K562 (cell line): ENCODE results near the gene CD40. TPM values are rescaled to one million over a fixed set of nuclear protein-coding genes. Genes with fewer than 3 reads are reported as not detected.

ENCODE experiments used
- ATAC-seq: fragments of 200-7000 bp; cut with Tn5 transposase; 3 replicates; pipeline ENCODE4 v1.9.1; 2020; ENCODE audit warnings: moderate library complexity
- BruUV-seq: library from RNA; stranded (reverse); fragments of 400-500 nt; replicated peaks from 2 replicates; lab custom pipeline; 2021; lab: Mats Ljungman, UMichigan
- CTCF ChIA-PET: fragments of 300-600 bp; formaldehyde crosslinking; extraction: SDS; loops from one replicate; lab custom pipeline; 2021; ENCODE audit warnings: low intra/inter-chr PET ratio; lab: Yijun Ruan, JAX
- POLR2A ChIA-PET: fragments of 300-600, 350-650 bp; sonication (Branson Sonifier 250); formaldehyde crosslinking; extraction: SDS; loops from one replicate; lab custom pipeline; 2021; ENCODE audit warnings: antibody characterized with exemption, inconsistent platforms; lab: Yijun Ruan, JAX
- DNase-seq, 4 experiments: peaks; one replicate each; pipeline versions ENCODE4 v3.0.0 to v3.0.0-alpha.2; 2011 to 2018; ENCODE audit warnings: low spot score in 3 of 4, mixed read lengths in 3 of 4; ENCODE audit errors: extremely low read depth in 1 of 4
- FAIRE-seq: peaks from 2 replicates; lab custom pipeline; 2011; peaks lifted over from hg19 to GRCh38; lab: Jason Lieb, UNC
- H2AFZ ChIP-seq: 2 replicates; pipeline ENCODE4 v1.6.0; 2011; ENCODE audit warnings: low read depth, low read length, control low read depth, inconsistent platforms
- H3K27ac ChIP-seq: fragments of 200-600 bp; 3 replicates; pipeline ENCODE4 v1.8.0; 2011; ENCODE audit warnings: low read depth, mild to moderate bottlenecking, control low read depth, inconsistent platforms, low read length, moderate library complexity, mixed read lengths; ENCODE audit errors: extremely low read depth
- H3K27me3 ChIP-seq, 2 experiments: fragments of 300-600 bp in 1 of 2; 2 replicates in 1 of 2; 3 replicates in 1 of 2; pipeline versions ENCODE4 v1.6.0 to v1.8.0; 2011; ENCODE audit warnings: inconsistent platforms in 2 of 2, low read length in 2 of 2, mild to moderate bottlenecking in 1 of 2, mixed read lengths in 1 of 2, moderate library complexity in 1 of 2; ENCODE audit not compliant: control insufficient read depth in 2 of 2, insufficient read depth in 2 of 2
- H3K36me3 ChIP-seq: fragments of 300-600 bp; 3 replicates; pipeline ENCODE4 v1.8.0; 2011; ENCODE audit warnings: mild to moderate bottlenecking, low read length, inconsistent platforms; ENCODE audit not compliant: control insufficient read depth, insufficient read depth
- H3K4me1 ChIP-seq, 2 experiments: fragments of 200-600 bp in 1 of 2; replicated peaks in 1 of 2; 2 replicates in 1 of 2; 3 replicates in 1 of 2; pipeline versions ENCODE4 v1.5.1 to v1.8.0; 2011; ENCODE audit warnings: inconsistent platforms in 2 of 2, low read length in 2 of 2, mild to moderate bottlenecking in 1 of 2, mixed read lengths in 1 of 2, moderate library complexity in 1 of 2; ENCODE audit not compliant: control insufficient read depth in 2 of 2, insufficient read depth in 2 of 2
- H3K4me2 ChIP-seq: 2 replicates; pipeline ENCODE4 v1.6.1; 2011; ENCODE audit warnings: low read length, control low read depth, inconsistent platforms, mixed read lengths; ENCODE audit not compliant: insufficient read depth
- H3K4me3 ChIP-seq: fragments of 200-600 bp; sonication (generic), shearing (Covaris generic); 2 replicates; pipeline ENCODE4 v1.5.1; 2016; ENCODE audit warnings: control low read depth, inconsistent platforms
- H3K79me2 ChIP-seq: fragments of 200-600 bp; 3 replicates; pipeline ENCODE4 v1.8.0; 2011; ENCODE audit warnings: low read length, inconsistent platforms; ENCODE audit not compliant: control insufficient read depth, insufficient read depth
- H3K9ac ChIP-seq, 2 experiments: 2 replicates each; pipeline versions ENCODE4 v1.6.0 to v1.6.1; 2011; ENCODE audit warnings: low read depth in 2 of 2, low read length in 2 of 2, control low read depth in 1 of 2, inconsistent platforms in 1 of 2, mild to moderate bottlenecking in 1 of 2, mixed read lengths in 1 of 2; ENCODE audit not compliant: insufficient read depth in 1 of 2
- H3K9me1 ChIP-seq: one replicate; pipeline ENCODE4 v1.6.0; 2011; ENCODE audit warnings: inconsistent platforms, mild to moderate bottlenecking, low read length, moderate library complexity; ENCODE audit not compliant: control insufficient read depth, insufficient read depth
- H3K9me3 ChIP-seq: replicated peaks from 2 replicates; pipeline ENCODE4 v1.5.1; 2011; ENCODE audit warnings: low read depth, low read length, inconsistent platforms; ENCODE audit not compliant: control insufficient read depth, insufficient read depth
- H4K20me1 ChIP-seq: replicated peaks from 2 replicates; pipeline ENCODE4 v1.6.1; 2011; ENCODE audit warnings: low read length, inconsistent platforms, mixed read lengths; ENCODE audit not compliant: control insufficient read depth, insufficient read depth
- ARID1B ChIP-seq: fragments of 450-650 bp; IDR thresholded peaks from 2 replicates; pipeline ENCODE4 v1.6.1; 2016; ENCODE audit warnings: antibody characterized with exemption, mild to moderate bottlenecking, inconsistent platforms
- ARID4B ChIP-seq: sonication (generic); formaldehyde crosslinking; IDR thresholded peaks from 2 replicates; pipeline ENCODE4 v1.8.0; 2022; ENCODE audit warnings: mild to moderate bottlenecking, missing genetic modification reagents
- BACH1 ChIP-seq: fragments of 200-800 bp; sonication (Bioruptor generic); IDR thresholded peaks from 2 replicates; pipeline ENCODE4 v1.6.1; 2016; ENCODE audit warnings: missing genetic modification characterization, missing compliant biosample characterization
- BHLHE40 ChIP-seq: IDR thresholded peaks from 2 replicates; pipeline ENCODE4 v1.6.1; 2011; ENCODE audit warnings: low read length, improper control_type of control experiment
- CREB3 ChIP-seq: fragments of 450-650 bp; conservative IDR thresholded peaks from 2 replicates; pipeline ENCODE4 v1.6.1; 2016; ENCODE audit warnings: missing genetic modification characterization, low read depth, mild to moderate bottlenecking, missing compliant biosample characterization, moderate library complexity
- GTF2A2 ChIP-seq: IDR thresholded peaks from 2 replicates; pipeline ENCODE4 v1.6.1; 2016; ENCODE audit warnings: mild to moderate bottlenecking, missing genetic modification characterization, missing compliant biosample characterization
- HDAC3 ChIP-seq: fragments of 450-650 bp; IDR thresholded peaks from 2 replicates; pipeline ENCODE4 v1.6.1; 2018; ENCODE audit warnings: borderline replicate concordance, mild to moderate bottlenecking, moderate library complexity; ENCODE audit not compliant: partially characterized antibody
- JUNB ChIP-seq: fragments of 450-650 bp; formaldehyde crosslinking; conservative IDR thresholded peaks from 2 replicates; pipeline ENCODE4 v1.4.0; 2020; ENCODE audit warnings: mild to moderate bottlenecking
- MLX ChIP-seq, 2 experiments: fragments of 450-650 bp in 1 of 2; sonication (generic) in 1 of 2; formaldehyde crosslinking; conservative IDR thresholded peaks; 2 replicates each; pipeline versions ENCODE4 v1.4.0 to v1.8.1; 2020 to 2022; ENCODE audit warnings: mild to moderate bottlenecking in 1 of 2, missing genetic modification reagents in 1 of 2
- MXI1 ChIP-seq: IDR thresholded peaks from 2 replicates; pipeline ENCODE4 v1.6.1; 2011; ENCODE audit warnings: low read depth, mild to moderate bottlenecking, improper control_type of control experiment, low read length
- NELFE ChIP-seq: IDR thresholded peaks from 2 replicates; pipeline ENCODE4 v1.6.1; 2011; ENCODE audit warnings: mild to moderate bottlenecking; ENCODE audit not compliant: insufficient read depth, insufficient read length
- PHF8 ChIP-seq: fragments of 200-600 bp; sonication (generic); IDR thresholded peaks from 2 replicates; pipeline ENCODE4 v1.6.1; 2012; ENCODE audit warnings: mixed run types, mild to moderate bottlenecking, inconsistent platforms, low read length, moderate library complexity, borderline replicate concordance
- POLR2A ChIP-seq: fragments of 450-650 bp; conservative IDR thresholded peaks from 2 replicates; pipeline ENCODE4 v1.6.1; 2016
- PPARD ChIP-seq: fragments of 250-450 bp; sonication (Bioruptor Pico); IDR thresholded peaks from 2 replicates; pipeline ENCODE4 v1.8.0; 2022; ENCODE audit warnings: inconsistent platforms, mild to moderate bottlenecking, moderate library complexity
- TAF1 ChIP-seq: IDR thresholded peaks from 2 replicates; pipeline ENCODE4 v1.6.1; 2011; ENCODE audit warnings: mild to moderate bottlenecking, low read length, moderate library complexity; ENCODE audit not compliant: insufficient read depth, control insufficient read depth, severe bottlenecking; ENCODE audit errors: extremely low read depth
- ZNF23 ChIP-seq: fragments of 250-450 bp; sonication (Bioruptor Pico); IDR thresholded peaks from 2 replicates; pipeline ENCODE4 v1.4.0; 2020; ENCODE audit warnings: mild to moderate bottlenecking
- WGBS: fragments of 100-300 bp; shearing (Covaris generic); methylation state at CpG from one replicate; pipeline ENCODE4 v1.1.6; 2016; ENCODE audit warnings: low coverage, mixed read lengths; ENCODE audit not compliant: insufficient coverage; ENCODE audit errors: missing lambda C conversion rate; 5-methylcytosine and 5-hydroxymethylcytosine counted together
- in situ Hi-C: fragments of 300-500 bp; cut with MboI; formaldehyde crosslinking; loops from 4 replicates; pipeline ENCODE4 v1.15.0; 2018; ENCODE audit warnings: inconsistent platforms, mixed read lengths
- intact Hi-C: fragments of 100-400 bp; cut with micrococcal nuclease; formaldehyde crosslinking; loops from 2 replicates; pipeline ENCODE4 v1.14.2; 2022
- polyA plus RNA-seq, 8 experiments: library from polyadenylated mRNA; depleted of rRNA in 4 of 8; stranded (reverse) in 5 of 8; unstranded in 3 of 8; fragments of >200 nt; fragmentation: Nextera tagmentation in 2 of 8; fragmentation: Illumina TruSeq in 1 of 8; extraction: Ambion mirVana in 2 of 8; extraction: Trizol in 1 of 8; gene quantifications; 2 replicates each; pipeline versions ENCODE4 v1.2.1 to v1.2.3, GENCODE V29; 2011 to 2014; ENCODE audit warnings: inconsistent platforms in 1 of 8, missing spikeins in 1 of 8
- total RNA-seq, 7 experiments: library from RNA; depleted of rRNA in 6 of 7; stranded (reverse); fragments of >200 nt in 6 of 7; fragmentation: Illumina TruSeq in 2 of 7; extraction: Trizol in 2 of 7; gene quantifications; 2 replicates each; pipeline versions ENCODE4 v1.2.1 to v1.2.3, GENCODE V29; 2011 to 2021; ENCODE audit warnings: low replicate concordance in 1 of 7

Gene CD40
- total and polyA plus RNA-seq, 9 of the 15 experiments (the other 6 are each of a cell fraction or from before 2014, with no cell fraction given): 0.76 to 3.7 (median 1.6) TPM

GRCh38 chr20:46078954-46079353, 39.2 kb upstream of the CD40 start (continued):
- TF ChIP-seq CREB3 (tag) (no peak), GTF2A2 (no peak), ARID1B (no peak), NELFE (no peak), PPARD (CRISPR knock-in tag) (no peak)

GRCh38 chr20:46081074-46081473, 37.0 kb upstream of the CD40 start:
- no peak overlapping the region for H3K4me3 ChIP-seq
- ATAC-seq (no peak), FAIRE-seq (no peak), DNase-seq (no peak)
- H3K4me1 ChIP-seq: peaks cover 5 to 24% of the 10 kb centered on the region in 2 experiments; a peak in 4 of 5 replicates
- no peak overlapping the region for H2AFZ ChIP-seq
- peaks cover 21% of the 10 kb centered on the region for H4K20me1 ChIP-seq
- no peaks in the 10 kb centered on the region for H3K9me3 ChIP-seq
- ChIA-PET CTCF (no interaction called here), POLR2A (interaction anchor here (1.6 kb wide), 1 partner anchor 8 kb away, joined by 5 read pairs; no protein-coding TSS in a partner anchor)
- intact Hi-C loops (no loop called here), in situ Hi-C loops (no loop called here)
- peaks cover 23% of the 10 kb centered on the region; the same call in 2 of the 3 replicates for H3K36me3 ChIP-seq
- BruUV-seq: no TSS peak
- H3K27ac ChIP-seq: no peak overlapping the region
- no peak overlapping the region for H3K9ac ChIP-seq
- 83% methylated on average over 1 of the region's 1 CpG for WGBS
- no peaks in the 10 kb centered on the region for H3K9me1 ChIP-seq
- H3K4me2 ChIP-seq: no peak overlapping the region
- H3K79me2 ChIP-seq: peaks cover 62% of the 10 kb centered on the region
- no peaks in the 10 kb centered on the region for H3K27me3 ChIP-seq
- TF ChIP-seq PHF8 (no peak), JUNB (CRISPR knock-in tag) (no peak), POLR2A (no peak), BHLHE40 (no peak), HDAC3 (no peak), ARID4B (CRISPR knock-in tag) (no peak), TAF1 (no peak), ZNF23 (CRISPR knock-in tag) (no peak), MLX (CRISPR knock-in tag; conservative IDR thresholded peaks at IDR 0.05) (no peak), MXI1 (no peak), BACH1 (tag) (no peak)
